ENCODE data around the gene SLC38A6.

The SLC38A6 gene

DNA sequence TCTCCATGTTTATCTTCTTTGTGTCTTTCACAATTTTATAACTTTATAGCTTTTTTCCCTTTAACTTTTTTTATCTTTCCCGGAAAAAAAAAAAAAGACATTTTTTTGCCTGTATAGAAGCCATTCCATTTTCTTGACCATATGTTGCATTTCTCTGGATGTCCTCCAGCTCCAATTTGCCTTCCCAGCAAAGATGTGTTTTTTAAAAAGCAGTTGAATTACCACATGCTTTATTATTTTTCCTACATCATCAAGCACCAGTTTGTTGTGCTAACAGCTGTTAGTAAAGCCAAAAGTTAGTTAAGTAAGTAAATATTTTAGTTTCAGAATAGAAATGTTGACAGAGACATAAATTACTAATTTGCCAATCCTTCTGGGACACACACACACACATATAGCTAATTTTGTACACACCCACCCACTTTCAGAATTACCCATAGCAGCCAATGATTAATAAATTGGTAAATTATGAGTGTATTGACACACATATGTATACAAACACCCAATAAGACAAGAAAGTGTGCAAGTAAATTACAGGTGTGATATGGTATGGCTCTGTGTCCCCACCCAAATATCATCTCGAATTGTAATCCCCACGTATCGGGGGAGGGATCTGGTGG is 118.3 kb downstream of the SLC38A6 start:
- Mint-ChIP-seq H3K4me3 (no peak overlapping the region), H3K27me3 (no peaks in the 10 kb centered on the region), H3K4me1 (peaks cover 27% of the 10 kb centered on the region), H3K36me3 (peaks cover 32% of the 10 kb centered on the region), H3K9me3 (peaks cover 13% of the 10 kb centered on the region), H3K27ac (no peak overlapping the region)
- no peak for ATAC-seq

- Mint-ChIP-seq H3K4me3 (no peak overlapping the region), H3K9me3 (peaks cover 9% of the 10 kb centered on the region), H3K36me3 (peaks cover 20% of the 10 kb centered on the region), H3K27me3 (no peaks in the 10 kb centered on the region), H3K4me1 (peaks cover 27% of the 10 kb centered on the region), H3K27ac (no peak overlapping the region)
- ATAC-seq = no peak
These were observed 120.9 kb downstream of the SLC38A6 start for GRCh38 chr14:61101803-61102548.

All from stimulated activated memory B cell treated with anti-CD40 and anti-IgM and Interleukin-4, amounts not matched to agents 10 μg/mL and 1 μg/mL and 100 μg/mL, for 72 hours (primary cell).